CD4-positive, alpha-beta memory T cell (primary cell): Measurements from ENCODE around the gene CACNA1D. TPM values are rescaled to one million over a fixed set of nuclear protein-coding genes. Genes with fewer than 3 reads are reported as not detected.
"Not testable (repeated sequence)": the region's sequence is repeated elsewhere in the genome, so short reads cannot be mapped to it uniquely, and the experiment has no call there.

Experiments used
- CTCF ChIA-PET: fragments of 350-600 bp; sonication (Branson Sonifier 250); formaldehyde crosslinking; loops from one replicate; lab custom pipeline; 2021; ENCODE audit warnings: inconsistent platforms; ENCODE audit not compliant: partially characterized antibody; lab: Charles Lee
- POLR2A ChIA-PET: fragments of 350-600 bp; sonication (Branson Sonifier 250); formaldehyde crosslinking; loops from one replicate; lab custom pipeline; 2021; ENCODE audit not compliant: partially characterized antibody; lab: Charles Lee
- DNase-seq, 5 donors: peaks; one replicate each; pipeline versions ENCODE4 v3.0.0 to v3.0.0-alpha.2; 2020 to 2022; ENCODE audit warnings: mixed read lengths in 1 of 5
- H3K27ac ChIP-seq: one replicate; pipeline ENCODE4 v1.7.0; 2013; ENCODE audit warnings: low read depth, low read length
- H3K27me3 ChIP-seq: 2 replicates; pipeline ENCODE4 v1.7.0; 2013; ENCODE audit warnings: mild to moderate bottlenecking, low read length, moderate library complexity; ENCODE audit not compliant: insufficient read depth
- H3K36me3 ChIP-seq: 2 replicates; pipeline ENCODE4 v1.7.0; 2013; ENCODE audit warnings: mild to moderate bottlenecking, low read length, moderate library complexity; ENCODE audit not compliant: insufficient read depth
- H3K4me1 ChIP-seq: 2 replicates; pipeline ENCODE4 v1.7.0; 2013; ENCODE audit warnings: mild to moderate bottlenecking, low read length, moderate library complexity; ENCODE audit not compliant: insufficient read depth
- H3K4me3 ChIP-seq, 2 donors: one replicate each; pipeline ENCODE4 v1.7.0; 2013; ENCODE audit warnings: low read length in 2 of 2, mild to moderate bottlenecking in 1 of 2
- H3K9me3 ChIP-seq, 2 donors: one replicate each; pipeline ENCODE4 v1.7.0; 2013; ENCODE audit warnings: low read length in 2 of 2, control low read depth in 1 of 2; ENCODE audit not compliant: control insufficient read depth in 1 of 2
- H3K27ac Mint-ChIP-seq, 7 donors: one replicate each; pipeline ENCODE4 v1.8.0; 2020 to 2021; ENCODE audit warnings: mixed read lengths in 7 of 7, mild to moderate bottlenecking in 6 of 7, inconsistent platforms in 3 of 7, moderate library complexity in 3 of 7
- H3K27me3 Mint-ChIP-seq, 2 donors: one replicate each; pipeline ENCODE4 v1.8.0; 2020 to 2021; ENCODE audit warnings: mixed read lengths in 2 of 2
- H3K36me3 Mint-ChIP-seq, 2 donors: one replicate each; pipeline ENCODE4 v1.8.0; 2020 to 2021; ENCODE audit warnings: mixed read lengths in 2 of 2, inconsistent platforms in 1 of 2, mild to moderate bottlenecking in 1 of 2
- H3K4me1 Mint-ChIP-seq, 4 donors: one replicate each; pipeline ENCODE4 v1.8.0; 2020 to 2021; ENCODE audit warnings: mixed read lengths in 4 of 4, mild to moderate bottlenecking in 1 of 4
- H3K4me3 Mint-ChIP-seq, 8 donors: one replicate each; pipeline ENCODE4 v1.8.0; 2020 to 2021; ENCODE audit warnings: mixed read lengths in 8 of 8, mild to moderate bottlenecking in 7 of 8, moderate library complexity in 6 of 8, inconsistent platforms in 3 of 8
- H3K9me3 Mint-ChIP-seq, 8 donors: one replicate each; pipeline ENCODE4 v1.8.0; 2020 to 2021; ENCODE audit warnings: mixed read lengths in 8 of 8, mild to moderate bottlenecking in 5 of 8, inconsistent platforms in 3 of 8, moderate library complexity in 1 of 8
- intact Hi-C: fragments of 100-400 bp; cut with micrococcal nuclease; formaldehyde crosslinking; loops from one replicate; pipeline ENCODE4 v1.15.1; 2023
- polyA plus RNA-seq, 2 donors: library from polyadenylated mRNA; unstranded; fragments of 300-500 nt; fragmentation: Illumina TruSeq; gene quantifications; one replicate each; pipeline ENCODE4 v1.2.3, GENCODE V29; 2021
- total RNA-seq, 2 experiments: library from RNA; stranded (reverse); gene quantifications; one replicate each; pipeline ENCODE4 v1.2.3, GENCODE V29; 2021

CACNA1D gene
- total and polyA plus RNA-seq, 4 experiments from 2014 or later: 0.06 TPM; not detected in 3

- POLR2A ChIA-PET, H3K36me3 Mint-ChIP-seq, H3K9me3 Mint-ChIP-seq, H3K27ac Mint-ChIP-seq, H3K4me3 Mint-ChIP-seq, H3K36me3 ChIP-seq, H3K27me3 ChIP-seq, CTCF ChIA-PET, H3K4me1 ChIP-seq, H3K4me3 ChIP-seq, H3K9me3 ChIP-seq, H3K4me1 Mint-ChIP-seq, DNase-seq, intact Hi-C loops, H3K27ac ChIP-seq: not testable (repeated sequence)
- H3K27me3 Mint-ChIP-seq: peaks cover 13 to 27% of the 10 kb centered on the region in 2 donors
These were observed 16.7 kb upstream of the CACNA1D start for GRCh38 chr3:53477689-53478088.

GRCh38 chr3:53478166-53478830, 16.1 kb upstream of the CACNA1D start:
- H3K27me3 Mint-ChIP-seq: peaks cover 14 to 26% of the 10 kb centered on the region in 2 donors
- no peak overlapping the region for H3K27ac Mint-ChIP-seq

GRCh38 chr3:53478921-53479664, 15.3 kb upstream of the CACNA1D start:
- intact Hi-C loops: no loop called here
- CTCF ChIA-PET: no interaction called here
- Histone ChIP-seq H3K9me3 (no peaks in the 10 kb centered on the region), H3K4me1 (no peaks in the 10 kb centered on the region), H3K36me3 (no peaks in the 10 kb centered on the region), H3K27me3 (no peaks in the 10 kb centered on the region), H3K4me3 (no peak overlapping the region), H3K27ac (no peak overlapping the region)
- H3K27ac Mint-ChIP-seq: no peak overlapping the region
- H3K4me1 Mint-ChIP-seq: no peaks in the 10 kb centered on the region
- POLR2A ChIA-PET: no interaction called here
- H3K9me3 Mint-ChIP-seq: peaks cover 0 to 7% (median 4%) of the 10 kb centered on the region in 8 donors
- H3K4me3 Mint-ChIP-seq: no peak overlapping the region
- no peaks in the 10 kb centered on the region for H3K36me3 Mint-ChIP-seq
- no peak for DNase-seq
- H3K27me3 Mint-ChIP-seq: peaks cover 12 to 24% of the 10 kb centered on the region in 2 donors

More at GRCh38 chr3:53478166-53478830, 16.1 kb upstream of the CACNA1D start:
- no peaks in the 10 kb centered on the region for H3K36me3 ChIP-seq
- ChIA-PET POLR2A (no interaction called here), CTCF (no interaction called here)
- intact Hi-C loops: no loop called here
- no peak overlapping the region for H3K27ac ChIP-seq
- no peaks in the 10 kb centered on the region for H3K27me3 ChIP-seq
- Mint-ChIP-seq H3K9me3 (peaks cover 0 to 7% (median 4%) of the 10 kb centered on the region in 8 donors), H3K4me1 (no peaks in the 10 kb centered on the region), H3K36me3 (no peaks in the 10 kb centered on the region), H3K4me3 (no peak overlapping the region)
- DNase-seq: no peak
- no peak overlapping the region for H3K4me3 ChIP-seq
- no peaks in the 10 kb centered on the region for H3K9me3 ChIP-seq
- no peaks in the 10 kb centered on the region for H3K4me1 ChIP-seq

GRCh38 chr3:53482227-53482626, 12.2 kb upstream of the CACNA1D start:
- DNase-seq: no peak
- Histone ChIP-seq H3K36me3 (no peaks in the 10 kb centered on the region), H3K9me3 (no peaks in the 10 kb centered on the region), H3K4me3 (no peak overlapping the region), H3K27me3 (no peaks in the 10 kb centered on the region), H3K4me1 (no peaks in the 10 kb centered on the region), H3K27ac (no peak overlapping the region)
- H3K27ac Mint-ChIP-seq: no peak overlapping the region
- peaks cover 9 to 26% of the 10 kb centered on the region in 2 donors for H3K27me3 Mint-ChIP-seq
- CTCF ChIA-PET: interaction anchor here (0.6 kb wide), 1 partner anchor 9 kb away, joined by 3 read pairs; no protein-coding TSS in a partner anchor
- no peak overlapping the region for H3K4me3 Mint-ChIP-seq
- peaks cover 0 to 5% (median 0%) of the 10 kb centered on the region in 8 donors for H3K9me3 Mint-ChIP-seq
- no peaks in the 10 kb centered on the region for H3K36me3 Mint-ChIP-seq
- intact Hi-C loops: no loop called here
- peaks cover 0 to 3% (median 1%) of the 10 kb centered on the region in 4 donors for H3K4me1 Mint-ChIP-seq
- POLR2A ChIA-PET: no interaction called here

- no peaks in the 10 kb centered on the region for H3K36me3 Mint-ChIP-seq
- Histone ChIP-seq H3K27ac (no peak overlapping the region), H3K9me3 (no peaks in the 10 kb centered on the region), H3K4me3 (no peak overlapping the region), H3K27me3 (no peaks in the 10 kb centered on the region), H3K36me3 (no peaks in the 10 kb centered on the region), H3K4me1 (no peaks in the 10 kb centered on the region)
- no peak overlapping the region for H3K4me3 Mint-ChIP-seq
- DNase-seq: no peak
- intact Hi-C loops: no loop called here
- no peak overlapping the region for H3K27ac Mint-ChIP-seq
- ChIA-PET POLR2A (no interaction called here), CTCF (no interaction called here)
- H3K27me3 Mint-ChIP-seq: peaks cover 5 to 19% of the 10 kb centered on the region in 2 donors
- H3K4me1 Mint-ChIP-seq: peaks cover 0 to 3% (median 1%) of the 10 kb centered on the region in 4 donors
- peaks cover 0 to 2% (median 0%) of the 10 kb centered on the region in 8 donors for H3K9me3 Mint-ChIP-seq
These were observed 10.6 kb upstream of the CACNA1D start for GRCh38 chr3:53483821-53484220.

- Mint-ChIP-seq H3K9me3 (peaks cover 0 to 2% (median 0%) of the 10 kb centered on the region in 8 donors), H3K27ac (no peak overlapping the region), H3K27me3 (peaks cover 5 to 19% of the 10 kb centered on the region in 2 donors), H3K36me3 (no peaks in the 10 kb centered on the region), H3K4me1 (peaks cover 0 to 3% (median 1%) of the 10 kb centered on the region in 4 donors), H3K4me3 (no peak overlapping the region)
- POLR2A ChIA-PET: no interaction called here
- Histone ChIP-seq H3K4me1 (no peaks in the 10 kb centered on the region), H3K4me3 (no peak overlapping the region), H3K9me3 (no peaks in the 10 kb centered on the region), H3K27ac (no peak overlapping the region), H3K36me3 (no peaks in the 10 kb centered on the region), H3K27me3 (peaks cover 6% of the 10 kb centered on the region)
- intact Hi-C loops: no loop called here
- no peak for DNase-seq
- CTCF ChIA-PET: no interaction called here
These were observed 9.4 kb upstream of the CACNA1D start for GRCh38 chr3:53484984-53485383.

GRCh38 chr3:53485675-53486403, 8.6 kb upstream of the CACNA1D start:
- H3K27me3 Mint-ChIP-seq: peaks cover 10 to 18% of the 10 kb centered on the region in 2 donors
- Histone ChIP-seq H3K9me3 (no peaks in the 10 kb centered on the region), H3K4me1 (no peaks in the 10 kb centered on the region), H3K4me3 (no peak overlapping the region), H3K27me3 (peaks cover 6% of the 10 kb centered on the region), H3K36me3 (no peaks in the 10 kb centered on the region), H3K27ac (no peak overlapping the region)
- H3K9me3 Mint-ChIP-seq: peaks cover 0 to 2% (median 0%) of the 10 kb centered on the region in 8 donors
- DNase-seq: no peak
- no peak overlapping the region for H3K4me3 Mint-ChIP-seq
- peaks cover 0 to 3% (median 1%) of the 10 kb centered on the region in 4 donors for H3K4me1 Mint-ChIP-seq
- ChIA-PET CTCF (no interaction called here), POLR2A (no interaction called here)
- intact Hi-C loops: no loop called here
- no peaks in the 10 kb centered on the region for H3K36me3 Mint-ChIP-seq
- H3K27ac Mint-ChIP-seq: no peak overlapping the region
